Spleen (tissue), 11 donors: Measurements from ENCODE around the gene HSPA4. TPM values are rescaled to one million over a fixed set of nuclear protein-coding genes. Genes with fewer than 3 reads are reported as not detected.
"Not testable (repeated sequence)": the region's sequence is repeated elsewhere in the genome, so short reads cannot be mapped to it uniquely, and the experiment has no call there.

Source experiments
- DNase-seq: peaks from one replicate; pipeline ENCODE4 v3.0.0-alpha.2; 2020
- H3K27ac ChIP-seq, 8 donors: fragments of 200-600 bp; sonication (generic) in 7 of 8; 1 replicate in 4 of 8; 2 replicates in 4 of 8; pipeline versions ENCODE4 v1.5.0 to v1.8.0; 2016 to 2021; ENCODE audit warnings: inconsistent platforms in 4 of 8, mild to moderate bottlenecking in 4 of 8, moderate library complexity in 1 of 8
- H3K27me3 ChIP-seq, 7 donors: fragments of 200-600 bp; sonication (generic) in 6 of 7; replicated peaks in 1 of 7; 1 replicate in 4 of 7; 2 replicates in 3 of 7; pipeline versions ENCODE4 v1.5.0 to v1.8.0; 2016 to 2021; ENCODE audit warnings: inconsistent platforms in 3 of 7, mild to moderate bottlenecking in 1 of 7
- H3K36me3 ChIP-seq, 6 donors: fragments of 200-600 bp; sonication (generic) in 5 of 6; 1 replicate in 4 of 6; 2 replicates in 2 of 6; pipeline versions ENCODE4 v1.5.0 to v1.8.0; 2016 to 2021; ENCODE audit warnings: inconsistent platforms in 2 of 6
- H3K4me1 ChIP-seq, 6 donors: fragments of 200-600 bp; sonication (generic) in 5 of 6; 1 replicate in 3 of 6; 2 replicates in 3 of 6; pipeline versions ENCODE4 v1.5.0 to v1.8.0; 2016 to 2021; ENCODE audit warnings: inconsistent platforms in 3 of 6
- H3K4me3 ChIP-seq, 8 donors: fragments of 200-600 bp; sonication (generic) in 7 of 8; 1 replicate in 4 of 8; 2 replicates in 4 of 8; pipeline versions ENCODE4 v1.5.0 to v1.8.0; 2016 to 2021; ENCODE audit warnings: inconsistent platforms in 4 of 8, mild to moderate bottlenecking in 4 of 8, moderate library complexity in 2 of 8
- H3K9me3 ChIP-seq, 8 donors: fragments of 200-600 bp; sonication (generic) in 7 of 8; 1 replicate in 4 of 8; 2 replicates in 4 of 8; pipeline versions ENCODE4 v1.5.0 to v1.8.0; 2016 to 2021; ENCODE audit warnings: inconsistent platforms in 4 of 8
- CTCF ChIP-seq, 11 experiments: fragments of 200-600 bp in 7 of 11; fragments of 450-650 bp in 4 of 11; sonication (generic) in 4 of 11; IDR thresholded peaks in 8 of 11; conservative IDR thresholded peaks in 3 of 11; 1 replicate in 7 of 11; 2 replicates in 4 of 11; pipeline versions ENCODE4 v1.4.0 to v1.8.0; 2016 to 2021; ENCODE audit warnings: antibody characterized with exemption in 11 of 11, inconsistent platforms in 4 of 11, mild to moderate bottlenecking in 1 of 11
- POLR2A ChIP-seq, 3 donors: fragments of 450-650 bp; IDR thresholded peaks; one replicate each; pipeline ENCODE4 v1.5.1; 2017; ENCODE audit warnings: antibody characterized with exemption in 3 of 3, mild to moderate bottlenecking in 1 of 3
- POLR2AphosphoS5 ChIP-seq, 3 donors: sonication (generic); formaldehyde crosslinking; IDR thresholded peaks; one replicate each; pipeline ENCODE4 v1.5.1; 2017; ENCODE audit warnings: antibody characterized with exemption in 3 of 3
- WGBS, 5 donors: extraction: QIAGEN DNeasy Blood & Tissue Kit in 3 of 5; methylation state at CpG; one replicate each; pipeline versions ENCODE4 v1.1.5 to v1.1.7; 2013 to 2018; 5-methylcytosine and 5-hydroxymethylcytosine counted together
- intact Hi-C: fragments of 100-400 bp; cut with DNase I; formaldehyde crosslinking; loops from one replicate; pipeline ENCODE4 v1.15.0; 2023; ENCODE audit warnings: low total_unique reads
- polyA plus RNA-seq, 3 donors: library from polyadenylated mRNA; stranded (reverse); fragments of 200-250 nt; gene quantifications; one replicate each; pipeline ENCODE4 v1.2.1, GENCODE V29; 2013
- total RNA-seq, 7 donors: library from RNA; depleted of rRNA in 3 of 7; stranded (reverse); fragments of >200 nt in 3 of 7; fragmentation: NEBNext Ultra II Directional in 4 of 7; extraction: Animal tissue kit (Norgen Biotek cat#: 25700) in 4 of 7; gene quantifications; one replicate each; pipeline versions ENCODE4 v1.1.0 to v1.2.1, GENCODE V29; 2016 to 2021
- donor health status: healthy with polysubstance abuse.
- donor health status: DM: no; HTN: no; CAD: no; lungs with moderate emphysema.
- donor health status: DM: no; HTN: no; CAD: no.
- donor health status: Bipolar disorder and iron deficiency.
- donor health status: healthy.
- donor health status: DM: no; HTN: no; CAD: no.
- donor health status: DM: yes; HTN: yes; CAD: no.

HSPA4 gene
- total and polyA plus RNA-seq, 10 donors: 38.0 to 74.6 (median 60.0) TPM

GRCh38 chr5:133017964-133018363 lies 33.8 kb upstream of the HSPA4 start:
- Histone ChIP-seq H3K9me3 (no peaks in the 10 kb centered on the region), H3K36me3 (peaks cover 6 to 75% (median 33%) of the 10 kb centered on the region in 6 donors), H3K27me3 (no peaks in the 10 kb centered on the region), H3K4me1 (no peaks in the 10 kb centered on the region), H3K4me3 (no peak overlapping the region), H3K27ac (no peak overlapping the region)
- intact Hi-C loops: no loop called here
- 71 to 97% (median 88%) methylated on average over 4 of the region's 4 CpGs for WGBS, 5 donors
- no peak for DNase-seq
- TF ChIP-seq POLR2A (IDR thresholded peaks at IDR 0.05) (no peak), CTCF (IDR thresholded peaks at IDR 0.05 in 8 of 11, conservative IDR thresholded peaks at IDR 0.05 in 3 of 11) (no peak), POLR2AphosphoS5 (IDR thresholded peaks at IDR 0.05) (no peak)

GRCh38 chr5:133019471-133019870 lies 32.3 kb upstream of the HSPA4 start:
- H3K27me3 ChIP-seq, DNase-seq, H3K4me3 ChIP-seq, H3K9me3 ChIP-seq, H3K27ac ChIP-seq, intact Hi-C loops: not testable (repeated sequence)
- 92 to 96% (median 95%) methylated on average over 7 of the region's 7 CpGs for WGBS, 5 donors
- Histone ChIP-seq H3K4me1 (peaks cover 0 to 12% (median 8%) of the 10 kb centered on the region in 6 donors), H3K36me3 (peaks cover 6 to 79% (median 33%) of the 10 kb centered on the region in 6 donors)

GRCh38 chr5:133025804-133026663 lies 25.8 kb upstream of the HSPA4 start, which contains the start of gene ZCCHC10:
Gene ZCCHC10, minus strand, starts transcription at chr5:133026549. Its CDS starts 12 bp downstream, at chr5:133026537.
- Histone ChIP-seq H3K27me3 (no peaks in the 10 kb centered on the region), H3K27ac (peak within 1 kb of the TSS; percentile 88 to 98 (median 94)), H3K4me1 (peaks cover 0 to 48% (median 29%) of the 10 kb centered on the region in 6 donors), H3K9me3 (no peaks in the 10 kb centered on the region), H3K4me3 (peak within 1 kb of the TSS; percentile 57 to 97 (median 86)), H3K36me3 (peaks cover 0 to 28% (median 9%) of the 10 kb centered on the region in 6 donors)
- WGBS, 5 donors: 0 to 1% (median 1%) methylated on average over 32 to 53 of the region's 53 CpGs
- DNase-seq: peak; percentile 98
- TF ChIP-seq CTCF (IDR thresholded peaks at IDR 0.05 in 8 of 11, conservative IDR thresholded peaks at IDR 0.05 in 3 of 11): no peak
- TF ChIP-seq POLR2AphosphoS5 (IDR thresholded peaks at IDR 0.05): peak; percentile 88 to 91 (median 89)
- TF ChIP-seq POLR2A (IDR thresholded peaks at IDR 0.05): peak in 1 of 3 donors; percentile 15
- intact Hi-C loops: no loop called here

GRCh38 chr5:133026664-133027153 lies 25.1 kb upstream of the HSPA4 start:
- Histone ChIP-seq H3K4me1 (peaks cover 0 to 50% (median 31%) of the 10 kb centered on the region in 6 donors), H3K4me3 (peak overlapping the region in 7 of 8 donors; percentile 28 to 97 (median 85)), H3K36me3 (peaks cover 0 to 22% (median 8%) of the 10 kb centered on the region in 6 donors), H3K27ac (peak overlapping the region in 7 of 8 donors; percentile 67 to 98 (median 94)), H3K9me3 (no peaks in the 10 kb centered on the region), H3K27me3 (no peaks in the 10 kb centered on the region)
- TF ChIP-seq POLR2AphosphoS5 (IDR thresholded peaks at IDR 0.05): no peak
- TF ChIP-seq POLR2A (IDR thresholded peaks at IDR 0.05): no peak
- no peak for TF ChIP-seq CTCF (IDR thresholded peaks at IDR 0.05 in 8 of 11, conservative IDR thresholded peaks at IDR 0.05 in 3 of 11)
- WGBS, 5 donors: 6 to 8% (median 7%) methylated on average over 13 to 15 of the region's 15 CpGs
- intact Hi-C loops: no loop called here
- no peak for DNase-seq
